ENCODE measurements around the gene CDHR2.

Gene CDHR2

GRCh38 chr5:176542596-176543427, 6.3 kb upstream of the CDHR2 start:
- TF ChIP-seq CTCF (IDR thresholded peaks at IDR 0.05; ENCODE audit: low read length) (no peak), EZH2 (optimal IDR thresholded peaks at IDR 0.05; ENCODE audit: low read depth, low read length) (no peak), EZH2phosphoT487 (IDR thresholded peaks at IDR 0.05; ENCODE audit: low read length) (no peak)

GRCh38 chr5:176543428-176544182, 5.5 kb upstream of the CDHR2 start:
- 0 out of 2 replicates have a peak, but pooled peaks cover 2% of the 10 kb centered on the region for H3K79me2 ChIP-seq (ENCODE audit: low read length)
- no peaks in the 10 kb centered on the region for H3K9me3 ChIP-seq (replicated peaks; ENCODE audit: insufficient read depth, low read length)
- no peaks in the 10 kb centered on the region for H3K36me3 ChIP-seq (replicated peaks; ENCODE audit: insufficient read depth, low read length)
- H3K4me3 ChIP-seq (ENCODE audit: low read length): peak overlapping the region; percentile 66
- TF ChIP-seq EZH2phosphoT487 (IDR thresholded peaks at IDR 0.05; ENCODE audit: low read length): no peak
- TF ChIP-seq CTCF (IDR thresholded peaks at IDR 0.05; ENCODE audit: low read length): no peak
- no peak for TF ChIP-seq EZH2 (optimal IDR thresholded peaks at IDR 0.05; ENCODE audit: low read depth, low read length)
- H4K20me1 ChIP-seq (ENCODE audit: insufficient read depth, low read length): no peaks in the 10 kb centered on the region
- peaks cover 18% of the 10 kb centered on the region for H3K4me1 ChIP-seq (ENCODE audit: low read length)
- H3K9me2 ChIP-seq (replicated peaks; ENCODE audit: insufficient read depth, low read length): no peaks in the 10 kb centered on the region
- peak overlapping the region; percentile 68 for H3K9ac ChIP-seq (ENCODE audit: low read length)
- H3K27me3 ChIP-seq (replicated peaks; ENCODE audit: insufficient read depth, low read length): no peaks in the 10 kb centered on the region
- DNase-seq: peak; percentile 87
- peak overlapping the region; percentile 71 for H3K27ac ChIP-seq (ENCODE audit: low read length)
- peaks cover 22% of the 10 kb centered on the region for H3F3A ChIP-seq (ENCODE audit: insufficient read depth, low read length)
- peak overlapping the region; percentile 94 for H3K4me2 ChIP-seq (ENCODE audit: low read depth, low read length)
- peak overlapping the region; percentile 70 for H2AFZ ChIP-seq (ENCODE audit: low read length)

More at GRCh38 chr5:176542596-176543427, 6.3 kb upstream of the CDHR2 start:
- Histone ChIP-seq H3K4me1 (ENCODE audit: low read length) (peaks cover 21% of the 10 kb centered on the region), H3K9me3 (replicated peaks; ENCODE audit: insufficient read depth, low read length) (no peaks in the 10 kb centered on the region), H3K9ac (ENCODE audit: low read length) (peak overlapping the region; percentile 86), H3K4me3 (ENCODE audit: low read length) (peak overlapping the region; percentile 80), H3F3A (ENCODE audit: insufficient read depth, low read length) (peaks cover 25% of the 10 kb centered on the region), H3K4me2 (ENCODE audit: low read depth, low read length) (peak overlapping the region; percentile 93), H2AFZ (ENCODE audit: low read length) (peak overlapping the region; percentile 57), H3K36me3 (replicated peaks; ENCODE audit: insufficient read depth, low read length) (no peaks in the 10 kb centered on the region), H3K9me2 (replicated peaks; ENCODE audit: insufficient read depth, low read length) (no peaks in the 10 kb centered on the region), H3K27ac (ENCODE audit: low read length) (peak overlapping the region; percentile 60; the same call in 1 of the 2 replicates), H3K27me3 (replicated peaks; ENCODE audit: insufficient read depth, low read length) (no peaks in the 10 kb centered on the region), H4K20me1 (ENCODE audit: insufficient read depth, low read length) (no peaks in the 10 kb centered on the region), H3K79me2 (ENCODE audit: low read length) (0 out of 2 replicates have a peak, but pooled peaks cover 2% of the 10 kb centered on the region)
- DNase-seq: peak; percentile 64

GRCh38 chr5:176545388-176545736, 3.8 kb upstream of the CDHR2 start:
- Histone ChIP-seq H3K4me1 (ENCODE audit: low read length) (peaks cover 21% of the 10 kb centered on the region), H3K4me2 (ENCODE audit: low read depth, low read length) (no peak overlapping the region), H3F3A (ENCODE audit: insufficient read depth, low read length) (peaks cover 22% of the 10 kb centered on the region), H3K9ac (ENCODE audit: low read length) (no peak overlapping the region), H3K27ac (ENCODE audit: low read length) (no peak overlapping the region), H3K4me3 (ENCODE audit: low read length) (no peak overlapping the region), H3K36me3 (replicated peaks; ENCODE audit: insufficient read depth, low read length) (no peaks in the 10 kb centered on the region), H4K20me1 (ENCODE audit: insufficient read depth, low read length) (no peaks in the 10 kb centered on the region), H2AFZ (ENCODE audit: low read length) (no peak overlapping the region), H3K79me2 (ENCODE audit: low read length) (0 out of 2 replicates have a peak, but pooled peaks cover 2% of the 10 kb centered on the region), H3K9me3 (replicated peaks; ENCODE audit: insufficient read depth, low read length) (no peaks in the 10 kb centered on the region), H3K27me3 (replicated peaks; ENCODE audit: insufficient read depth, low read length) (no peaks in the 10 kb centered on the region), H3K9me2 (replicated peaks; ENCODE audit: insufficient read depth, low read length) (no peaks in the 10 kb centered on the region)
- no peak for TF ChIP-seq CTCF (IDR thresholded peaks at IDR 0.05; ENCODE audit: low read length)
- no peak for TF ChIP-seq EZH2 (optimal IDR thresholded peaks at IDR 0.05; ENCODE audit: low read depth, low read length)
- no peak for TF ChIP-seq EZH2phosphoT487 (IDR thresholded peaks at IDR 0.05; ENCODE audit: low read length)
- no peak for DNase-seq

All from MM.1S (cell line).